Suppressor macrophage treated with lipopolysaccharide for 4 hours (primary cell): ENCODE results near the gene TIMM9.
"Not testable (repeated sequence)": the region's sequence is repeated elsewhere in the genome, so short reads cannot be mapped to it uniquely, and the experiment has no call there.

Source experiments
- DNase-seq: peaks from one replicate; pipeline ENCODE4 v3.0.0-alpha.2; 2020

TIMM9 gene

DNA sequence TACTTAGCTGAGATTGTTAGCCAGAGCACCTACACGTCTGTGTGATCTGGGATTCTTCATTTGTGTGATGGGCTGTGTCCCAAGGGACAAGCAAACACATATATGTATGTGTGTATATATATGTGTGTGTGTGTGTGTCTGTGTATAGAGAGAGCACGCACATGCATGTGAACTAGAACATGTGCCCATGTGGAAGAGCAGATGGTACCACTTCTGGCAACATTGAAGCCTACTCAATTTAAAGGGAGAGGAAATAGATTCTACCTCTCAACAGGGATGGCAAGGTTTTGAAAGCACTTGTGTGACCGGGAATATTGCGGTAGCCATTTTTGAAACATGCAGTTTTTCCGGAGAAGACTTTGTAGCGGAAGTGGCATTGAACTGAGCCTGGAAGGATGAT, 30.2 kb downstream of the TIMM9 start:
- no peak for DNase-seq

DNA sequence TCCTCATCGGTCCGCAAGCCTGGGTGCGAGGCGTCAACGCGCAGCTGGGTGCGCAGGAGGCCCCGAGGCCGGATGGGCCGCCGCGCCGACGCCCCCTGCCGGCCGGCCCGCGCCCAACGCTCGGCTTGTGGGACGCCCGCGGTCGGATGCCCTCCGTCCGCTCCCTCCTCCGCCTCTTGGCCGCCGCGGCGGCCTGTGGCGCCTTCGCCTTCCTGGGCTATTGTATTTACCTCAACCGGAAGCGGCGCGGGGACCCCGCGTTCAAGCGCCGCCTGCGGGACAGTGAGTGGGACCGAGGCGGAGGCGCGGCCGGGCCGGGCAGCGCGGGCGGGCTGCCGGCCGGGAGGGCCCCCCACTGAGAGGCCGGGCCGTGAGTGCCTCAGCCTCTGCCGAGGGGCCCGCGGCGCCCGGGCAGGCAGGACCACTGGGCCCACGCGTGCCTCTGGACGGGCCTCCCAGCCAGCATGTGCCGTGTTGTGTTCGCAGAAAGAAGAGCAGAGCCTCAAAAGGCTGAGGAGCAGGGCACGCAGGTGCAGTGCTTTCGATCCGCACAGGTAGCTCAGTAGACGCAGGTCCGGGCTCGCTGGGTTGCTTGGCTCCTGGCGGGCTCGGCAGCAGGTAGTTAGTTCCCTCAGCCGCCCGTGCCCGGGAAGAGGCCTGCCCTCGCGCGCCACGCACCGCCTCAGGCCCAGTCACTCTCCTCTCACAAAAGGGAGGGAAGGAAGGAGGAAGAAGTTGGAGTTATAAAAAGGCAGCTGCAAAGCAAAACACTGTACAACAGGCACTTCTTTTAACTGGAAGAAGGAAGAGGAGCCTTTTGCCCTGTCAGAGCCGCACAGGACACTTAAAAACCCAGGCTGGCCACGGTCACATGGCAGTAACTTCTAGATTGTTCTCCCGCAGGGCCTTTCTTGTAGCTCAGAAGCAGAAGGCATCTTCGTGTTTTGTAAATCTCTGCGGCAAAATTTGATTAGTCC, 31.2 kb downstream of the TIMM9 start, which contains the start of gene TOMM20L:
Gene TOMM20L (plus strand): TSS at position 119 of the 977 bp plus-strand sequence. CDS start 28 bp downstream, at position 147.
- peak; percentile 83 for DNase-seq

DNA sequence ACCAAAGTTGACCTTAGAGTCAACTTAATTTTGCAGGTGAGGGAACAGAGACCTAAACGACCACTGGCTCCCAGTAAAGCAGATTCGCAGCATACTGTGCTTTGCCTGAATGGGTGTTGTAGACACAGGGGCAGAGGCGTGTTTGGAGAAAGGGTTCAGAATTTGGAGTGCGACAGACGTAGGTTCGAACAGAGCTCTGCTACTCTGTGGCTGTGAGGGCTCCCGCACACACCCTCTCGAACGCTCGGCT, 31.8 kb downstream of the TIMM9 start:
- no peak for DNase-seq

GRCh38 chr14:58390830-58391229, 36.5 kb downstream of the TIMM9 start:
- DNase-seq, result no peak

DNA sequence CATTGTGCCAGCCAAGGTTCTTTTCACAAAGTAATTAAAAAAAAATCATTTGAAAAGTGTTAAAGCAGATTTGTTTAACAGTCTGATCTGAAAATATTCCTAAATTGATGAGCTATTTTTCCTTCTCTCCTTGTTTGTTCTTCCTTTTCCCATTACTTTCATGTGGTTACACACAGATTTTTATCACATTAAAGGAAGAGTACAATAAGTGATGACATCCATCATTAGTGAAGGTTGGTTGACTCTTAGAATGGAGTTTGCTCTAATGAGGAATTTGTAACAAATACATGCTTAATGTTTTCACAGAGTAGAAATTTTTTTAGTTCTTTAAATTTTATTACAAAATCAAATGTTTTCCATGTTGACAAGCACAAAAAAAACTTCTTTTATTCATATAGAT, 50.5 kb downstream of the TIMM9 start:
- no peak for DNase-seq

DNA sequence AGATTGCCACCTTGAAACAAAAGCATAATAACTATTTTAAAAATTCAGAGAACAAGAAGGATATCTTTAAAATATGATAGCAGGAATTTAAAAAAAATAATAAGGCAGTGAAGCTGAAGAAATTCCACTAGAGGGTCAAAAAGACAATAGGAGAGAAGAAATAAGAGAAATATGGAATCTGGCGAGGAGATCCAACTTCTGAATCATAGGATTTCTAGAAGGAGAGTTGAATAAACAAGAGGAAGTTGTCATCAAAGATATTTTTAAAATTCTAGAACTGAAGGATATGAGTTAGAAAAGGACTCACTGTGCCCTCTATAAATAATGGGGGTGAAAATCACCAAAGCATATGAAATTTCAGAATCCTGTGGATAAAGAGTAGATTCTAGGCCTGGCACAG, 58.4 kb downstream of the TIMM9 start:
- DNase-seq, result no peak

DNA sequence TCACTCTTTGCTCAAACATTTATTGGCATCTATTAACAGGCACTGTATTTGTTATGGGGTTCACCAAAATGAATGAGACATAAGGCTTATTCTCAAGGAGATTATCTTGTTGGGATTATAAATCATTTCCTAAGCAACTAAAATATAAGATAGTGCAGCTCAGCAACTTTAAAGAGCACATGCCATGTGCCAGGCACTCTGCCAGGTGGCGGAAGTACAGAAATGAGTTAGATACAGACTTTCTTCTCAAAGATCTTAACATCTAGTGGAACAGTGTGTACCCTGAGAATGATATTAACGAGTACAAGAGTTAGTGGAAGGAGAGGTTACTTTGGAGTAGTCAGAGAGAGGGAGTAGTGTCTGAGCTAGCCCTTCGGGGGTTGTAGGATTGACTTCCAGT, 60.0 kb downstream of the TIMM9 start:
- DNase-seq, result no peak

GRCh38 chr14:58364316-58364715, 63.0 kb downstream of the TIMM9 start:
- DNase-seq, result peak; percentile 24

- peak; percentile 12 for DNase-seq
Observed at GRCh38 chr14:58362798-58363412, 64.4 kb downstream of the TIMM9 start.

GRCh38 chr14:58362272-58362671, 65.1 kb downstream of the TIMM9 start:
- not testable (repeated sequence) for DNase-seq
